ENCODE measurements around the gene ZYX.

The ZYX gene

DNA sequence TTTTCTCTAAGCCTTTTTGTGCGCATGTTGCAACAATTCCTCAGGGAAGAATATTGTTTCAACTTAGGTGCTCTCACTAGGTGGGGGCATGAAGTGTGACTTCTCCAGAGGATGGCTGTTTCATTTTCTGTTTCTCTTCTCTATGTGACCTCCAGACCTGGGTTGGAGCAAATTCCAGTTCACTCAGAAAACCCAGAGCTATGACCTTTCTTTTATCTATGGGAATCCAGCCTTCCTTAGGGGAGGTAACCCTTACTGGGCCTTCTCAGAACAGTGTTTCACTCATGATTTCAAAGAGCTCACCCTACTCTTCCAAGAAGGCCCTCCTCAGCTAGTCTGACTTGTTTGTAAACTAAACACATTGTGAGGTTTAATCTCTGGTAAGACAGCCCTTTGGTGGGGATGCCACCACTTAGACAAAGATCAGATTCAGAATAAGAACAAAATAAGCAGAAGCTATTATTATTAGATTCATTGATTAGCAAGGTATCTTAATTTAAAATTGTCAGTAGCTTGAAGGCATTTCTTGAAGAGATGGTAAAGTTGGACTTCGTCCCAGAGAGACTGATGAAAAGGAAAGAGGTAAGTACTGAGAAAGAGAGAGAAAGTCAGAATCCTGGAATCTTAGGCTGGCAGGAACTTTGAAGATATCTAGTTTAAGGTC is 45.5 kb downstream of the ZYX start:
- no peaks in the 10 kb centered on the region for H3K36me3 ChIP-seq (ENCODE audit: insufficient read depth, low read length)
- H3K9ac ChIP-seq (ENCODE audit: low read depth, low read length), result no peak overlapping the region
- TF ChIP-seq EZH2 (IDR thresholded peaks at IDR 0.05; ENCODE audit: borderline replicate concordance, low read depth, low read length, severe bottlenecking) (no peak), CTCF (IDR thresholded peaks at IDR 0.05; ENCODE audit: borderline replicate concordance, extremely low read depth, low read length, poor library complexity, severe bottlenecking) (no peak)
- no peaks in the 10 kb centered on the region for H4K20me1 ChIP-seq (ENCODE audit: insufficient read depth, low read length)
- DNase-seq (no peak), ATAC-seq (ENCODE audit: insufficient read depth, low read depth) (no peak)
- no peak overlapping the region for H3K4me2 ChIP-seq (ENCODE audit: insufficient read depth, low read length)
- no peak overlapping the region for H3K27ac ChIP-seq (ENCODE audit: low read length)
- H3K4me1 ChIP-seq (ENCODE audit: insufficient read depth, low read length), result no peaks in the 10 kb centered on the region
- no peak overlapping the region for H2AFZ ChIP-seq (ENCODE audit: low read depth, low read length)
- no peaks in the 10 kb centered on the region for H3K79me2 ChIP-seq (ENCODE audit: insufficient read depth, low read length)
- H3K9me3 ChIP-seq (ENCODE audit: insufficient read depth, low read length, severe bottlenecking), result no peaks in the 10 kb centered on the region
- H3K27me3 ChIP-seq (ENCODE audit: insufficient read depth, low read length, poor library complexity), result peaks cover 3% of the 10 kb centered on the region
- no peak overlapping the region for H3K4me3 ChIP-seq (ENCODE audit: low read depth in 1 of 2, low read length in 2 of 2)

DNA sequence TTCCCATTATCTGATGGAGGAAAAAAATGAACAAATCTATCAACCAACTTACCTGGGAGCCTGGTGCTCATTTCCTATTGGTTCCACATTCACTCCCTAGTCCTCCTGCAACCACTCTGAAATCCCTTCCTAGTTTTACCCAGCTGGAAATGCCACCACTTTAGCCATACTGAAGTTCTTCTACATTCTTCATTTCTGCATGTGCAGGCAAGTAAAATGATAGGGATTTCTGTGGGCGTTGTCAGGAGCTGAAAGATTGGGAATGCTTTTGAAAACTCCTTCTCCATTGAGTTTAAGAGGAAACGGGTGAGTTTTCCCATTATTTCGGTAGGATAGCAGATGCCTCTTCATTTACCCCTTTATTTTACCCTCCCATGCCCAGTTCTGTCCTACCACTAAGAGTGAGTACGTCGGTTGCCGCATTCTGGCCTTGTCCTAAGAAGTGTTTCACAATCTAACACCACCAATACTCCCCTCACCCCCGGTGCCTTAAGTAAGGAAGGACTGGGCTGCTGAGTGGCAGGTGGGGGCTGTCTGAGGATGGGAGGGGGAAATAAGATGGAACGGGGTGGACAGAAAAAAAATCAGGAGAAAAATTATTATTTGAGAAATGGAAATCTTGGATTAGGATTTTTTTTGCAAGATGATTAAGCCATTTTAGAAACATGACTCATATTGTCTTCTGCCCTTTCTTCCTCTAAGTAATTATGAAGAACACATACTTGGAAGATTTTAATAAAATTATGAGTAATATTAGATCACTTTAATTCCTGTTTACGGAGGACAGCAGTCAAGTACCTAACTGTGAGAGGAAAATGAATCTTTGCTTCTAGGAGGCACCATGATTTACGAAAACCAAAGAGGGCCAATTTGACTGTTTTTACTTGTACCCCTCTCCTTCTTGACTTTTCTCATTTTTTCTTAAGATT is 48.9 kb downstream of the ZYX start:
- Histone ChIP-seq H3K9me3 (ENCODE audit: insufficient read depth, low read length, severe bottlenecking) (no peaks in the 10 kb centered on the region), H4K20me1 (ENCODE audit: insufficient read depth, low read length) (no peaks in the 10 kb centered on the region), H3K4me3 (ENCODE audit: low read depth in 1 of 2, low read length in 2 of 2) (no peak overlapping the region), H3K4me1 (ENCODE audit: insufficient read depth, low read length) (no peaks in the 10 kb centered on the region), H3K36me3 (ENCODE audit: insufficient read depth, low read length) (no peaks in the 10 kb centered on the region), H2AFZ (ENCODE audit: low read depth, low read length) (no peak overlapping the region), H3K4me2 (ENCODE audit: insufficient read depth, low read length) (no peak overlapping the region), H3K79me2 (ENCODE audit: insufficient read depth, low read length) (no peaks in the 10 kb centered on the region), H3K27me3 (ENCODE audit: insufficient read depth, low read length, poor library complexity) (peaks cover 6% of the 10 kb centered on the region), H3K9ac (ENCODE audit: low read depth, low read length) (no peak overlapping the region), H3K27ac (ENCODE audit: low read length) (no peak overlapping the region)
- ATAC-seq (ENCODE audit: insufficient read depth, low read depth) (no peak), DNase-seq (no peak)
- no peak for TF ChIP-seq EZH2 (IDR thresholded peaks at IDR 0.05; ENCODE audit: borderline replicate concordance, low read depth, low read length, severe bottlenecking)
- TF ChIP-seq CTCF (IDR thresholded peaks at IDR 0.05; ENCODE audit: borderline replicate concordance, extremely low read depth, low read length, poor library complexity, severe bottlenecking), result no peak

GRCh38 chr7:143431109-143431508 is 50.0 kb downstream of the ZYX start:
- Histone ChIP-seq H3K79me2 (ENCODE audit: insufficient read depth, low read length) (no peaks in the 10 kb centered on the region), H3K4me3 (ENCODE audit: low read depth in 1 of 2, low read length in 2 of 2) (no peak overlapping the region), H3K9ac (ENCODE audit: low read depth, low read length) (no peak overlapping the region), H2AFZ (ENCODE audit: low read depth, low read length) (no peak overlapping the region), H3K27me3 (ENCODE audit: insufficient read depth, low read length, poor library complexity) (peaks cover 6% of the 10 kb centered on the region), H3K4me1 (ENCODE audit: insufficient read depth, low read length) (no peaks in the 10 kb centered on the region), H4K20me1 (ENCODE audit: insufficient read depth, low read length) (no peaks in the 10 kb centered on the region), H3K9me3 (ENCODE audit: insufficient read depth, low read length, severe bottlenecking) (no peaks in the 10 kb centered on the region), H3K4me2 (ENCODE audit: insufficient read depth, low read length) (no peak overlapping the region), H3K27ac (ENCODE audit: low read length) (no peak overlapping the region), H3K36me3 (ENCODE audit: insufficient read depth, low read length) (no peaks in the 10 kb centered on the region)
- TF ChIP-seq CTCF (IDR thresholded peaks at IDR 0.05; ENCODE audit: borderline replicate concordance, extremely low read depth, low read length, poor library complexity, severe bottlenecking), result no peak
- no peak for TF ChIP-seq EZH2 (IDR thresholded peaks at IDR 0.05; ENCODE audit: borderline replicate concordance, low read depth, low read length, severe bottlenecking)
- no peak for ATAC-seq (ENCODE audit: insufficient read depth, low read depth)
- no peak for DNase-seq
